GM23338 (cell line): Measurements from ENCODE around the gene METTL6.

ENCODE experiments used
- CTCF ChIP-seq, 2 experiments: fragments of 200-600 bp in 1 of 2; sonication (generic) in 1 of 2; conservative IDR thresholded peaks; 2 replicates each; pipeline versions ENCODE4 v1.5.1 to v1.6.1; 2016 to 2017; ENCODE audit warnings: antibody characterized with exemption in 2 of 2, low read depth in 2 of 2, mild to moderate bottlenecking in 2 of 2, moderate library complexity in 1 of 2
- EZH2 ChIP-seq: fragments of 200-600 bp; sonication (generic); IDR thresholded peaks from one replicate; pipeline ENCODE4 v1.8.0; 2017; ENCODE audit warnings: antibody characterized with exemption, mild to moderate bottlenecking, low read depth; ENCODE audit not compliant: unreplicated experiment
- POLR2AphosphoS5 ChIP-seq: IDR thresholded peaks from 2 replicates; pipeline ENCODE4 v1.6.1; 2016; ENCODE audit warnings: antibody characterized with exemption, low read depth

- TF ChIP-seq CTCF (conservative IDR thresholded peaks at IDR 0.05; ENCODE audit: low read depth in 2 of 2) (no peak), EZH2 (no peak), POLR2AphosphoS5 (no peak)
Observed at GRCh38 chr3:15431256-15431837, 4.0 kb upstream of the METTL6 start.
